K562 (cell line): ENCODE results near the gene MARCHF9. TPM values are rescaled to one million over a fixed set of nuclear protein-coding genes. Genes with fewer than 3 reads are reported as not detected.
A peak's percentile ranks its signal among the peaks of the same experiment; 100 is the strongest.

Source experiments
- ARID1B ChIP-seq: fragments of 450-650 bp; IDR thresholded peaks from 2 replicates; pipeline ENCODE4 v1.6.1; 2016; ENCODE audit warnings: antibody characterized with exemption, mild to moderate bottlenecking, inconsistent platforms
- CXXC5 ChIP-seq: fragments of 250-450 bp; sonication (Bioruptor Pico); IDR thresholded peaks from 2 replicates; pipeline ENCODE4 v1.8.0; 2022; ENCODE audit warnings: inconsistent platforms, mild to moderate bottlenecking, moderate library complexity
- FOXK2 ChIP-seq, 2 experiments: fragments of 450-650 bp; IDR thresholded peaks in 1 of 2; conservative IDR thresholded peaks in 1 of 2; 2 replicates each; pipeline ENCODE4 v1.6.1; 2016; ENCODE audit warnings: low read depth in 2 of 2, mild to moderate bottlenecking in 1 of 2
- KDM5B ChIP-seq: fragments of 200-600 bp; sonication (generic); IDR thresholded peaks from 2 replicates; pipeline ENCODE4 v1.6.1; 2012; ENCODE audit warnings: low read depth, mild to moderate bottlenecking, moderate library complexity, low read length, control low read depth, inconsistent platforms; ENCODE audit not compliant: insufficient replicate concordance
- KLF16 ChIP-seq: IDR thresholded peaks from 2 replicates; pipeline ENCODE4 v1.6.1; 2016; ENCODE audit warnings: antibody characterized with exemption
- MEF2D ChIP-seq: conservative IDR thresholded peaks from 2 replicates; pipeline ENCODE4 v1.6.1; 2016; ENCODE audit warnings: low read depth, missing genetic modification characterization, missing compliant biosample characterization
- NFIX ChIP-seq: fragments of 250-450 bp; sonication (Bioruptor Pico); IDR thresholded peaks from 2 replicates; pipeline ENCODE4 v1.4.0; 2020; ENCODE audit warnings: low read depth, mild to moderate bottlenecking, moderate library complexity
- NR4A1 ChIP-seq, 2 experiments: fragments of 250-450 bp in 1 of 2; fragments of 450-650 bp in 1 of 2; sonication (Bioruptor Pico) in 1 of 2; IDR thresholded peaks; 2 replicates each; pipeline versions ENCODE4 v1.4.0 to v1.6.1; 2016 to 2020; ENCODE audit warnings: mild to moderate bottlenecking in 2 of 2, missing compliant biosample characterization in 1 of 2, missing genetic modification characterization in 1 of 2, moderate library complexity in 1 of 2
- PHF21A ChIP-seq: fragments of 450-650 bp; IDR thresholded peaks from 2 replicates; pipeline ENCODE4 v1.6.1; 2017; ENCODE audit warnings: low read depth, borderline replicate concordance
- RAD51 ChIP-seq: fragments of 450-650 bp; IDR thresholded peaks from 2 replicates; pipeline ENCODE4 v1.7.1; 2016; ENCODE audit warnings: low read depth, mild to moderate bottlenecking, borderline replicate concordance
- TEAD2 ChIP-seq: fragments of 450-650 bp; IDR thresholded peaks from 2 replicates; pipeline ENCODE4 v1.6.1; 2016; ENCODE audit warnings: missing genetic modification characterization, control low read depth, missing compliant biosample characterization
- ZNF583 ChIP-seq: fragments of 250-450 bp; sonication (Bioruptor Pico); IDR thresholded peaks from 2 replicates; pipeline ENCODE4 v1.4.0; 2020
- ZSCAN29 ChIP-seq: fragments of 450-650 bp; IDR thresholded peaks from 2 replicates; pipeline ENCODE4 v1.6.1; 2017
- polyA plus RNA-seq, 8 experiments: library from polyadenylated mRNA; depleted of rRNA in 4 of 8; stranded (reverse) in 5 of 8; unstranded in 3 of 8; fragments of >200 nt; fragmentation: Nextera tagmentation in 2 of 8; fragmentation: Illumina TruSeq in 1 of 8; extraction: Ambion mirVana in 2 of 8; extraction: Trizol in 1 of 8; gene quantifications; 2 replicates each; pipeline versions ENCODE4 v1.2.1 to v1.2.3, GENCODE V29; 2011 to 2014; ENCODE audit warnings: inconsistent platforms in 1 of 8, missing spikeins in 1 of 8
- total RNA-seq, 7 experiments: library from RNA; depleted of rRNA in 6 of 7; stranded (reverse); fragments of >200 nt in 6 of 7; fragmentation: Illumina TruSeq in 2 of 7; extraction: Trizol in 2 of 7; gene quantifications; 2 replicates each; pipeline versions ENCODE4 v1.2.1 to v1.2.3, GENCODE V29; 2011 to 2021; ENCODE audit warnings: low replicate concordance in 1 of 7
- TF ChIP-seq, protein P1 (sequence below): fragments of 250-450 bp; sonication (Bioruptor Pico); IDR thresholded peaks from 2 replicates; pipeline ENCODE4 v1.8.0; 2022; ENCODE audit warnings: moderate library complexity, mild to moderate bottlenecking, inconsistent platforms
- TF ChIP-seq, protein P2 (sequence below), 2 experiments: IDR thresholded peaks; 2 replicates each; pipeline ENCODE4 v1.6.1; 2011; ENCODE audit warnings: borderline replicate concordance in 1 of 2, control low read depth in 1 of 2, low read depth in 1 of 2, low read length in 1 of 2, mild to moderate bottlenecking in 1 of 2, mixed read lengths in 1 of 2, moderate library complexity in 1 of 2; ENCODE audit not compliant: insufficient read depth in 1 of 2, insufficient read length in 1 of 2, poor library complexity in 1 of 2, severe bottlenecking in 1 of 2; ENCODE audit errors: extremely low read depth in 1 of 2
- TF ChIP-seq, protein P3 (sequence below): fragments of 450-650 bp; formaldehyde crosslinking; IDR thresholded peaks from 2 replicates; pipeline ENCODE4 v1.4.0; 2020; ENCODE audit warnings: mild to moderate bottlenecking, moderate library complexity
- TF ChIP-seq, protein P4 (sequence below): fragments of 450-650 bp; conservative IDR thresholded peaks from 2 replicates; pipeline ENCODE4 v1.6.1; 2016; ENCODE audit warnings: missing genetic modification characterization, low read depth, mild to moderate bottlenecking, missing compliant biosample characterization, moderate library complexity
- TF ChIP-seq, protein P5 (sequence below): fragments of 450-650 bp; IDR thresholded peaks from 2 replicates; pipeline ENCODE4 v1.6.1; 2018; ENCODE audit warnings: mild to moderate bottlenecking, low read depth; ENCODE audit not compliant: partially characterized antibody

MARCHF9 gene
- total and polyA plus RNA-seq, 9 of the 15 experiments (the other 6 are each of a cell fraction or from before 2014, with no cell fraction given), result 0.80 to 12.4 (median 6.2) TPM

DNA sequence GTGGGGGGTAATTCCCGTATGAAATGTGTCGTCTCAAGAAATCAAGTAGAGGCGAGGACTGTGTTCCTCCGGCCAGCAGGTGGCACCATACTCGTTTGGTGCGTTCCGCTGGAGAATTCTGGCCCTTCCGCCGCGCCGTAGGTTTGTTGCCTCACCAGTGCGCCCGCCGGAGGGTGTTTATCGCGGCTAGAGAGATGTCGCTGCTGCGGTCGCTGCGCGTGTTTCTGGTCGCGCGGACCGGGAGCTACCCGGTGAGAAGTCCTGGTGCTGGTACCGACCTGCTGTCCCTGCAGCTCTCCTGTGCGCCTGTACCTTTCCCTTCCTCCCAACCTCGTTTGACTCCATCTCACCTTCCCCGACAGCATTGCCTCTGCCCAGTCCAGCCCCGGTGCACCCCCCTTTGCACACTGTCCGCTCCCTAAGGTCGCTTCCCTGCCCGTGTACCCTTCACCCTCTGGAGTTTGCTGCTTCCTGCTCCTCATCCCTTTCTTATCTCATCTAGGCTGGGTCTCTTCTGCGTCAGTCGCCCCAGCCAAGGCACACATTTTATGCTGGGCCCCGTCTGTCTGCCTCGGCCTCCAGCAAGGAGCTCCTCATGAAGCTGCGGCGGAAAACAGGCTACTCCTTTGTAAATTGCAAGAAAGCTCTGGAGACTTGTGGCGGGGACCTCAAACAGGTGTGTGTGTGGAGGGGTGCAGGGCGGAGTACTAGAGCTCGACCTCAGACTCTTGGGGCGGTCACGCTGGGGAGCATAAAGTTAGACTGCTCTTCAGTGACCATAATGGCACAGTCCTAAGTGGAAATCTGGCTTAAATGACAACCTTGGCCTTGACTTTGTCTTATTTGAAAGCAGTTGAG lies 27.9 kb downstream of the MARCHF9 start, which contains the start of gene TSFM (continued):
- TF ChIP-seq, protein P1, sequence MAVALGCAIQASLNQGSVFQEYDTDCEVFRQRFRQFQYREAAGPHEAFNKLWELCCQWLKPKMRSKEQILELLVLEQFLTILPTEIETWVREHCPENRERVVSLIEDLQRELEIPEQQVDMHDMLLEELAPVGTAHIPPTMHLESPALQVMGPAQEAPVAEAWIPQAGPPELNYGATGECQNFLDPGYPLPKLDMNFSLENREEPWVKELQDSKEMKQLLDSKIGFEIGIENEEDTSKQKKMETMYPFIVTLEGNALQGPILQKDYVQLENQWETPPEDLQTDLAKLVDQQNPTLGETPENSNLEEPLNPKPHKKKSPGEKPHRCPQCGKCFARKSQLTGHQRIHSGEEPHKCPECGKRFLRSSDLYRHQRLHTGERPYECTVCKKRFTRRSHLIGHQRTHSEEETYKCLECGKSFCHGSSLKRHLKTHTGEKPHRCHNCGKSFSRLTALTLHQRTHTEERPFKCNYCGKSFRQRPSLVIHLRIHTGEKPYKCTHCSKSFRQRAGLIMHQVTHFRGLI (CRISPR knock-in tag), result no peak
- TF ChIP-seq MEF2D (tag) (no peak), KLF16 (peak; percentile 95), CXXC5 (CRISPR knock-in tag) (peak; percentile 89), RAD51 (no peak), KDM5B (peak; percentile 94), FOXK2 (conservative IDR thresholded peaks at IDR 0.05 in 1 of 2, IDR thresholded peaks at IDR 0.05 in 1 of 2; ENCODE audit: low read depth in 2 of 2) (peak; percentile 97 to 99), PHF21A (no peak; the same call in 1 of the 2 replicates), ARID1B (peak; percentile 59), NR4A1 (CRISPR knock-in tag; IDR thresholded peaks at IDR 0.05) (no peak), NR4A1 (tag; IDR thresholded peaks at IDR 0.05) (no peak; the same call in 1 of the 2 replicates), NFIX (CRISPR knock-in tag) (no peak), ZSCAN29 (no peak), TEAD2 (tag) (no peak), ZNF583 (CRISPR knock-in tag) (no peak)
- TF ChIP-seq, protein P2, sequence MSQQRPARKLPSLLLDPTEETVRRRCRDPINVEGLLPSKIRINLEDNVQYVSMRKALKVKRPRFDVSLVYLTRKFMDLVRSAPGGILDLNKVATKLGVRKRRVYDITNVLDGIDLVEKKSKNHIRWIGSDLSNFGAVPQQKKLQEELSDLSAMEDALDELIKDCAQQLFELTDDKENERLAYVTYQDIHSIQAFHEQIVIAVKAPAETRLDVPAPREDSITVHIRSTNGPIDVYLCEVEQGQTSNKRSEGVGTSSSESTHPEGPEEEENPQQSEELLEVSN (IDR thresholded peaks at IDR 0.05; ENCODE audit: borderline replicate concordance in 1 of 2, extremely low read depth in 1 of 2, insufficient read depth in 1 of 2, insufficient read length in 1 of 2, low read depth in 1 of 2, low read length in 1 of 2, poor library complexity in 1 of 2, severe bottlenecking in 1 of 2), result peak; percentile 42 to 61
- TF ChIP-seq, protein P3, sequence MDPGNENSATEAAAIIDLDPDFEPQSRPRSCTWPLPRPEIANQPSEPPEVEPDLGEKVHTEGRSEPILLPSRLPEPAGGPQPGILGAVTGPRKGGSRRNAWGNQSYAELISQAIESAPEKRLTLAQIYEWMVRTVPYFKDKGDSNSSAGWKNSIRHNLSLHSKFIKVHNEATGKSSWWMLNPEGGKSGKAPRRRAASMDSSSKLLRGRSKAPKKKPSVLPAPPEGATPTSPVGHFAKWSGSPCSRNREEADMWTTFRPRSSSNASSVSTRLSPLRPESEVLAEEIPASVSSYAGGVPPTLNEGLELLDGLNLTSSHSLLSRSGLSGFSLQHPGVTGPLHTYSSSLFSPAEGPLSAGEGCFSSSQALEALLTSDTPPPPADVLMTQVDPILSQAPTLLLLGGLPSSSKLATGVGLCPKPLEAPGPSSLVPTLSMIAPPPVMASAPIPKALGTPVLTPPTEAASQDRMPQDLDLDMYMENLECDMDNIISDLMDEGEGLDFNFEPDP (CRISPR knock-in tag), result no peak
- TF ChIP-seq, protein P4, sequence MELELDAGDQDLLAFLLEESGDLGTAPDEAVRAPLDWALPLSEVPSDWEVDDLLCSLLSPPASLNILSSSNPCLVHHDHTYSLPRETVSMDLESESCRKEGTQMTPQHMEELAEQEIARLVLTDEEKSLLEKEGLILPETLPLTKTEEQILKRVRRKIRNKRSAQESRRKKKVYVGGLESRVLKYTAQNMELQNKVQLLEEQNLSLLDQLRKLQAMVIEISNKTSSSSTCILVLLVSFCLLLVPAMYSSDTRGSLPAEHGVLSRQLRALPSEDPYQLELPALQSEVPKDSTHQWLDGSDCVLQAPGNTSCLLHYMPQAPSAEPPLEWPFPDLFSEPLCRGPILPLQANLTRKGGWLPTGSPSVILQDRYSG (tag), result no peak
- TF ChIP-seq, protein P5, sequence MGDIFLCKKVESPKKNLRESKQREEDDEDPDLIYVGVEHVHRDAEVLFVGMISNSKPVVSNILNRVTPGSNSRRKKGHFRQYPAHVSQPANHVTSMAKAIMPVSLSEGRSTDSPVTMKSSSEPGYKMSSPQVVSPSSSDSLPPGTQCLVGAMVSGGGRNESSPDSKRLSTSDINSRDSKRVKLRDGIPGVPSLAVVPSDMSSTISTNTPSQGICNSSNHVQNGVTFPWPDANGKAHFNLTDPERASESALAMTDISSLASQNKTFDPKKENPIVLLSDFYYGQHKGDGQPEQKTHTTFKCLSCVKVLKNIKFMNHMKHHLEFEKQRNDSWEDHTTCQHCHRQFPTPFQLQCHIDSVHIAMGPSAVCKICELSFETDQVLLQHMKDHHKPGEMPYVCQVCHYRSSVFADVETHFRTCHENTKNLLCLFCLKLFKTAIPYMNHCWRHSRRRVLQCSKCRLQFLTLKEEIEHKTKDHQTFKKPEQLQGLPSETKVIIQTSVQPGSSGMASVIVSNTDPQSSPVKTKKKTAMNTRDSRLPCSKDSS, result no peak
